ENCODE measurements around the gene MCM5.
"Not testable (repeated sequence)": the region's sequence is repeated elsewhere in the genome, so short reads cannot be mapped to it uniquely, and the experiment has no call there.

MCM5 gene

GRCh38 chr22:35452351-35452781 lies 52.4 kb downstream of the MCM5 start:
- DNase-seq (ENCODE audit: low read depth): no peak

- no peak for DNase-seq (ENCODE audit: low read depth)
These were observed 53.1 kb downstream of the MCM5 start for GRCh38 chr22:35452810-35453743.

DNA sequence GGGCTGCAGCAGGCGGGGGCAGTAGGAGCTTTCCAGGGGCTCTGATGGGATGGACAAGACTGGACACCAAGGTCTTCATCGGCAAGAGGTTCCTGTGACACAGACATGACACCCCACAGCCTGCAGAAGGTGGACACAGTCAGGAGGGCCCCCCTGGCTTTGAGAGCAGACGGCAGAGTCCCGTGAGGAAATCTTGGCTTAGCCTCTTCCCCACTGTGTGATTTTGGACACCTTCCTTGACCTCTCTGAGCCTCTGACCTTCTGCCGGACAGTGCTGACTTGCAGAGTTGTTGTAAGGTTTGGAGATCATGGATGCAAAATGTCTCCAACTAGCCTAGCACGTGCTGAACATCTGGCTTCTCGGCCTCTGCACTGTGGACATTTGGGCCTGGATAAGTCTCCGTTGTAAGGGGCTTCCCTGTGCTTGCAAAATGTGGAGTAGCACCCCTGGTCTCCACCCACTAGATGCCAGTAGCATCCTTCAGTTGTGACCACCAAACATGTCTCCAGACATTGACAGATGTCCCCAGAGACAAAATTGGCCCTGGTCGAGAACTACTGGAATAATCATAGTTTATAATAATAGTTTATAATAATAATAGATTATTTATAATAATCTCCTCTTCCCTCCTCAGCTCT lies 54.6 kb downstream of the MCM5 start:
- DNase-seq (ENCODE audit: low read depth): no peak

- no peak for DNase-seq (ENCODE audit: low read depth)
These were observed 55.6 kb downstream of the MCM5 start for GRCh38 chr22:35455529-35455928.

DNA sequence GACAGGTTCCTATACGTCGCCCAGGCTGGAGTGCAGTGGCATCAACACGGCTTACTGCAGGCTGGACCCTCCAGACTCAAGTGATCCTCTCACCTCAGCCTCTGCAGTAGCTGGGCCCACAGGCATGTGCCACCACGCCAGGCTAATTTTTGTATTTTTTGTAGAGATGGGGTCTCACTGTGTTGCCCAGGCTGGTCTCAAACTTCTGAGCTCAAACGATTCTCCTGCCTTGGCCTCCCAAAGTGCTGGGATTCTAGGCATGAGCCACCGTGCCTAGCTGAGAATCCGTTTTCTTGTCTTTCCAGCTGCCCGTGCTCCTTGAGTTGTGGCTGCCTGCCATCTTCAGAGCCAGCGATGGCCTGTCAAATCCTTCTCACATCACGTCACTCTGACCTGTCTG lies 56.8 kb downstream of the MCM5 start:
- no peak for DNase-seq (ENCODE audit: low read depth)

DNA sequence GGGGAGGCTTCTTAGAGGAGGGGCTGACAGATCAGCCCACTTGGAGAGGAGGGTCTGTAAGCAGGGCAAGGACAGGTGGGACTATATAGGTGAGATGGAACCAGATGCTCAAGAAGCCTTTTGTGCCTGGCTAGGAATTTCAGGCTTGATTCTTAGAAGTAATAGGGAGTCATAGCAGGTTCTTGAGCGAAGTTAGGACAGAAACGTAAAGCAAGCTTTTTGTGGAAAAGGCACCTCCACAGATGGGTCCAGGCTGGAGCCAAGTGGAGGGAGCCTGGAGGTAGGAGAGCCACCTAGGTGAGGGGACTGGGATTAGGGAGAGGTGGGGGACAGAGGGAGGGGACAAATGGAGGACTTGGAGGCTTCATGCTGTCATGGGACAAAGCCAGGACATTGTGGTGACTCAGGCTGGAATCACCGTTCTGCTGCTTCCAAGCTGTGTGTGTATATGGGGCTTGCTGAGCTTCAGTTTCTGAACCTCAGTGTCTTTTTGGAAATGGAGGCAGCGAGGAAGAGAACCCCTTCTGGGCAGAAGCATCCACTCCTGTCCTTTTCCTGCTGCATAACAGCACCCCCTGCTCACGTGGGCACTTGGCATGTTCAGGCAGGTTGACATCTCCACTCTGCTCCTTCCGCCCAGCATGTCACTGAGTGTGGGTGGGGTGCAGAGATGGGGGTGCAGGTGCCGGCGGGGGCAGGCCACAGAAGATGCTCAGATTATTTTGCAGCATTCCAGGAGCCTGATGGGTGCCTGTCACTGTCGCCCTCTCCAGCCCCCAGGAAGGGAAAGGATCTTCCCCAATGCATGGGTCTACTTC lies 58.0 kb downstream of the MCM5 start:
- no peak for DNase-seq (ENCODE audit: low read depth)

GRCh38 chr22:35458547-35459422 lies 58.8 kb downstream of the MCM5 start:
- no peak for DNase-seq (ENCODE audit: low read depth)

DNA sequence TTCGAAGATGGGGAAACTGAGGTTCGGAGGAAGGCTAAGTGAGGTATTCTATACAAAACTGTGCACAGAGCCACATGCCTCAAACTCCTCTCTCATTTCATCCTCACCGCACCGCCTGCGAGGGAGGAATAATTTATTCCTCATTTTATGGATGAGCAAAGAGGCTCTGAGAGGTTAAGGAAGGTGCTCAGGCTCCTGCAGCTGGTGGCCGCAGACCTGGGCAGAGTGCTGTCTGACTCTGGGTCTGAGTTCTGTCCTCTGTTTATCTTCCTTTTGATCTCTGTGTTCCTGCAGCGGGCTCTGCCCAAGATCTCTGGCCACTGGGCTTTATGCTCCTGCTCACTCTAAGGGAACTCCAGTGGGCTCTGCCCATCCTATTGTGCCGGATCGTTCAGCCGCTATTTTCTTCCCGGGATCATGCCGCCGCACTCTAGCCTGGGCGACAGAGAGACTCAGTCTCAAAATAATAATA lies 59.5 kb downstream of the MCM5 start:
- DNase-seq (ENCODE audit: low read depth): no peak

DNA sequence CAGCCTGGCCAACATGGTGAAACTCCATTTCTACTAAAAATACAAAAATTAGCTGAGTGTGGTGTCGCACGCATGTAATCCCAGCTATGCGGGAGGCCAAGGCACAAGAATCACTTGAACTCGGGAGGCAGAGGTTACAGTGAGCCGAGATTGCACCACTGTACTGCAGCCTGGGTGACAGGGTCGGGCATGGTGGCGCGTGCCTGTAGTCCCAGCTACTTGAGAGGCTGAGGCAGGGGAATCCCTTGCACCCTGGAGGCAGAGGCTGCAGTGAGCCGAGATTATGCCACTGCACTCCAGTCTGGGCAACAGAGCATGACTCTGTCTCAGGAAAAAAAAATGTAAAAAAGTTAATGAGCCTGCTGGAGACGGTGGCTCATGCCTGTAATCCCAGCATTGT lies 60.0 kb downstream of the MCM5 start:
- DNase-seq (ENCODE audit: low read depth): not testable (repeated sequence)

DNA sequence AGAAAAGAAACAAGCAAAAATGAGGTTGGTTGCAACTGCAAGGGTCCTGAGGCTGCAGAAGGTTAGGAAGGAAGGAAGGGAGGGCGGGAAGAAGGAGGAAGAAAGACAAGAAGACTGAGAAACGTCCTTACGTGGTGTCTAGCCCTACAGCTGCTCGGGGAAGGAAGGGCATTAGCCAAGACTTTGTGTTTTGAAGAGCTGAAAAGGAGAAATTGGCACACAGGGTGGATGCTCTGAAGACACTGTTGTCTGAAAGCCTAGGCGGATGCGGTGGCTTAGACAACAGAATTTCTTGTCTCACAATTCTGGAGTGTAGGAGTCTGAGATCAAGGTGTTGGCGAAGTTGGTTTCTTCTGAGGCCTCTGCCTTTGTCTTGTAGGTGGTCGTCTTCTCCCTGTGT lies 60.7 kb downstream of the MCM5 start:
- no peak for DNase-seq (ENCODE audit: low read depth)

- no peak for DNase-seq (ENCODE audit: low read depth)
These were observed 62.7 kb downstream of the MCM5 start for GRCh38 chr22:35462498-35463230.

DNA sequence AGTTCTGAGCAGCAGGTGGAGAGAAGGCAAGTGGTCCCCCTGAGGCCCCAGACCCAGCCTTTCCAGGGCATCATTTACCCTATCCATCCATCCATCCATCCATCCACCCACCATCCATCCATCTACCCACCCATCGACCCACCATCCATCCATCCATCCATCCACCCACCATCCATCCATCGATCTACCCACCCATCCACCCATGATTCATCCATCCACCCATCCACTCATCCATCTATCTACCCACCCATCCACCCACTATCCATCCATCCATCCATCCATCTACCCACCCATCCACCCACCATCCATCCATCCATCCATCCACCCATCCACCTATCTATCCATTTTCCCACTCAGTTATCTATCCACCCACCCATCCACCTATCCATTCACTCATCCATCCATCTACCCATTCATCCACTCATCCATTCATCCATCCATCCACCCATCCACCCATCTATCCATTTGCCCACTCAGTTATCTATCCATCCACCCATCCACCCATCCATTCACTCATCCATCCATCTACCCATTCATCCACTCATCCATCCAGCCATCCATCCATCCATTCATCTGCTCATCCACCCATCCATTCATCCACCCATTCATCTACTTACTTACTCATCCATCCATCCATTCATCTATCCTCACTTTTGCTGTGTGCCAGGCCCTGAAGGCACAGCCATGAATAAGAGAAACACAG lies 63.4 kb downstream of the MCM5 start:
- DNase-seq (ENCODE audit: low read depth): no peak

DNA sequence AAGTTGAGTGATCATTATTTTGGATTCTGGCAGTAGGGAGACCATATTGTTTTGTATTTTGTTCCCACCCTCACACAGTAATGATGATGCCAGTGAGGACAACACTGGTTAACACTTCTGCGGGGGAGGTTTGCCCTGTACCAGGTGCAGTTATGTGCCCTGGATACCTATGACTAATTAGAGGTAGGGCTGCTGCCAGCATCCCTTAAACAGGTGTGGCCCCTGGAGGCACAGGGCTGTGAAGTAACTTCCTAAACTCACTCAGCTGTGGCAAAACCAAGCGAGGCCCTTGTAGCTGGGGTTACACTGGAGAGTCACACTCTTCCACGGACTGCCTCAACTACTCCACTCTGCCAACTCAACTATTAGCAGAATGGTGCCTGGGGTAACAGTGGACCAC lies 64.5 kb downstream of the MCM5 start:
- DNase-seq (ENCODE audit: low read depth): no peak

DNA sequence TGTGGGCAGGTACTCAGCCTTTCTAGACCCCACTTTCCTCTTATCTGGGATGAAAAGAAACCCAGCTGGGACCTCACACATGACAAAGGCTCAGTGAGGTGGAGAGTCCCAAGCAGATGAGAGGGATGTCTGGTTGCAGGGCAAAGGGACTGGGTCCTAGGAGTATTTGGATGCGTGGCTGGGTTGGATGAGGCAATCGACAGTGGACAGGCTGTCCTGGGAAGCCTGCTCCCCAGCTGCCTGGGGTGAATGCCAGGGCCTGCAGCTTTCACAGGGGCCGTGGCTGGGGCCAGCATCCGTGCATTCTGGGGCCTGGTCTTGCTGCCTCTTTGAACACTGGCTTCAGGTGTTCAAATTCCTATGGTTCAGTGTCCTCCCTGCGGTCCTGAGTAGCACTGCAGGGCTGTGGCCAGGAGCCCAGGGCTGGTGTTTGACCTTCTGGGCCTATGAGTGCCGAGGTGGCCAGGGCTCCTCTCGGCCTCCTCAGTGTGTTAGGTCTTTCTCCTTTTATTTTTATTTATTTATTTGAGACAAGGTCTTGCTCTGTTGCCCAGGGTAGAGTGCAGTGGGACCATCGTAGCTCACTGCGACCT lies 65.3 kb downstream of the MCM5 start:
- DNase-seq (ENCODE audit: low read depth): no peak

GRCh38 chr22:35467681-35468434 lies 67.9 kb downstream of the MCM5 start:
- no peak for DNase-seq (ENCODE audit: low read depth)

GRCh38 chr22:35470903-35471321 lies 71.0 kb downstream of the MCM5 start:
- no peak for DNase-seq (ENCODE audit: low read depth)

DNA sequence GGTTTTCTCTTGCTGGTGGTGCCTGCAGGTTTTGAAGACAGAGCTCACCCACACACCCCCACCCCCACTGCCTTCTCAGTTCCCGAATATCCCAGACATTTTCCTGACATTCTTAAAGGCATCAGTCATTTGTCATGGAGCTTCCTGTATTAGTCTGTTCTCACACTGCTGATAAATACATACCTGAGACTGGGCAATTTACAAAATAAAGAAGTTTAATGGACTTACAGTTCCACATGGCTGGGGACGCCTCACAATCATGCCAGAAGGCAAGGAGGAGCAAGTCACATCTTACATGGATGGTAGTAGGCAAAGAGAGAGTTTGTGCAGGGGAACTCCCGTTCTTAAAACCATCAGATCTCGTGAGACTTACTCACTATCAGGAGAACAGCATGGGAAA lies 71.6 kb downstream of the MCM5 start:
- not testable (repeated sequence) for DNase-seq (ENCODE audit: low read depth)

DNA sequence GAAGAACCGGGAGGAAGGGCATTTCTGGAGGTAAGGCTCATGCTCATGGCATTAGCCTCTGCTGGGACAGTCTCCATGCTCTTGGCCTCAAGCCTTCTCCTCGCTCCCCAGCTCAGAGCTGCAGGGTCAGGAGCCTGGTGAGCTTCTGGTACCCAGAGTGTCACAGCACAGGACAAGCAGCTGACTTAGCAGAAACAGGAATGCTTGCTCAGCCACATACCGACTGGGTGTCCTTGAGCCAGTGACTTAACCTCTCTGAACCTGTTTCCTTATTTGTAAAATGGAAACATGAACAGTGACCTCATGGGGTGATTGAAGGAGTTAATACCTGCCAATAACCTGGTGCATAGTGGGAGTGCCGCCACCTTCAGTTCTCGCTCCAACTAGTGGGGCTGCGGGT lies 72.5 kb downstream of the MCM5 start:
- DNase-seq (ENCODE audit: low read depth): no peak

- DNase-seq (ENCODE audit: low read depth): no peak
These were observed 74.0 kb downstream of the MCM5 start for GRCh38 chr22:35473971-35474370.
